ENCODE results near the gene FOXF1.
A peak's percentile ranks its signal among the peaks of the same experiment; 100 is the strongest.

FOXF1 gene

GRCh38 chr16:86558355-86559193, 48.2 kb downstream of the FOXF1 start:
- no peak for DNase-seq (ENCODE audit: low read depth)

- DNase-seq (ENCODE audit: low read depth), result no peak
Observed at GRCh38 chr16:86559802-86560305, 49.5 kb downstream of the FOXF1 start.

- no peak for DNase-seq (ENCODE audit: low read depth)
Observed at GRCh38 chr16:86562356-86562755, 52.0 kb downstream of the FOXF1 start.

- peak; percentile 78 for DNase-seq (ENCODE audit: low read depth)
Observed at GRCh38 chr16:86563469-86564345, 53.4 kb downstream of the FOXF1 start.

Data from stimulated activated CD4-positive, alpha-beta T cell treated with anti-CD3 and anti-CD28 coated beads, Interleukin-2, amount 100 ng/mL, for 4 hours (primary cell).